Neural cell (in vitro differentiated cells): ENCODE data around the gene ARHGEF16. TPM values are rescaled to one million over a fixed set of nuclear protein-coding genes. Genes with fewer than 3 reads are reported as not detected.

Source experiments
- H2AFZ ChIP-seq: fragments of 200-600, 300-800 bp; sonication (generic), shearing (Covaris generic); 2 replicates; pipeline ENCODE4 v1.6.0; 2014; ENCODE audit warnings: low read depth, mild to moderate bottlenecking, antibody characterized with exemption, low read length, moderate library complexity
- H3F3A ChIP-seq: fragments of 200-600 bp; shearing (Covaris generic); 2 replicates; pipeline ENCODE4 v1.6.1; 2016; ENCODE audit warnings: mild to moderate bottlenecking, moderate library complexity, mixed read lengths, antibody characterized with exemption, low read length; ENCODE audit not compliant: insufficient read depth, poor library complexity, severe bottlenecking
- H3K27ac ChIP-seq: fragments of 200-600, 300-800 bp; sonication (generic), shearing (Covaris generic); 2 replicates; pipeline ENCODE4 v1.5.1; 2014; ENCODE audit warnings: mild to moderate bottlenecking, low read length, moderate library complexity
- H3K27me3 ChIP-seq: fragments of 300-800, 200-600 bp; sonication (generic), shearing (Covaris generic); 2 replicates; pipeline ENCODE4 v1.6.0; 2014; ENCODE audit warnings: mild to moderate bottlenecking, low read depth, low read length, moderate library complexity; ENCODE audit not compliant: insufficient read depth
- H3K36me3 ChIP-seq: fragments of 300-800, 200-600 bp; sonication (generic), shearing (Covaris generic); 2 replicates; pipeline ENCODE4 v1.5.1; 2014; ENCODE audit warnings: mild to moderate bottlenecking, antibody characterized with exemption, low read length, moderate library complexity; ENCODE audit not compliant: insufficient read depth
- H3K4me2 ChIP-seq: fragments of 300-800, 200-600 bp; sonication (generic), shearing (Covaris generic); 2 replicates; pipeline ENCODE4 v1.6.0; 2014; ENCODE audit warnings: mild to moderate bottlenecking, low read length
- H3K4me3 ChIP-seq: fragments of 300-800, 200-600 bp; sonication (generic), shearing (Covaris generic); 2 replicates; pipeline ENCODE4 v1.5.1; 2014; ENCODE audit warnings: mild to moderate bottlenecking, low read length, moderate library complexity
- H3K79me2 ChIP-seq: fragments of 200-600 bp; shearing (Covaris generic); replicated peaks from 2 replicates; pipeline ENCODE4 v1.6.0; 2014; ENCODE audit warnings: mild to moderate bottlenecking, low read length, moderate library complexity; ENCODE audit not compliant: insufficient read depth
- H3K9ac ChIP-seq: fragments of 300-800, 200-600 bp; sonication (generic), shearing (Covaris generic); 2 replicates; pipeline ENCODE4 v1.6.1; 2016; ENCODE audit warnings: mild to moderate bottlenecking, low read length, mixed read lengths
- H3K9me2 ChIP-seq: fragments of 200-600 bp; shearing (Covaris generic); 2 replicates; pipeline ENCODE4 v1.6.1; 2016; ENCODE audit warnings: mild to moderate bottlenecking, low read length, mixed read lengths; ENCODE audit not compliant: insufficient read depth
- H3K9me3 ChIP-seq: fragments of 200-600, 300-800 bp; sonication (generic), shearing (Covaris generic); 2 replicates; pipeline ENCODE4 v1.6.1; 2016; ENCODE audit warnings: mild to moderate bottlenecking, mixed run types, low read length, moderate library complexity, mixed read lengths
- H4K20me1 ChIP-seq: fragments of 200-600 bp; shearing (Covaris generic); 2 replicates; pipeline ENCODE4 v1.6.1; 2016; ENCODE audit warnings: mild to moderate bottlenecking, mixed run types; ENCODE audit not compliant: insufficient read depth
- CTCF ChIP-seq: fragments of 450-650 bp; IDR thresholded peaks from 2 replicates; pipeline ENCODE4 v1.5.1; 2014; ENCODE audit warnings: antibody characterized with exemption, mild to moderate bottlenecking, moderate library complexity; ENCODE audit not compliant: poor library complexity, severe bottlenecking
- EP300 ChIP-seq: fragments of 450-650 bp; conservative IDR thresholded peaks from 2 replicates; pipeline ENCODE4 v1.6.1; 2014; ENCODE audit warnings: antibody characterized with exemption, mild to moderate bottlenecking, moderate library complexity; ENCODE audit not compliant: poor library complexity, severe bottlenecking
- EZH2 ChIP-seq: fragments of 200-600, 300-800 bp; shearing (Covaris generic), sonication (generic); IDR thresholded peaks from 2 replicates; pipeline ENCODE4 v1.6.1; 2014; ENCODE audit warnings: antibody characterized with exemption, low read length, borderline replicate concordance, mild to moderate bottlenecking; ENCODE audit not compliant: insufficient read depth, poor library complexity, severe bottlenecking
- MXI1 ChIP-seq: fragments of 450-650 bp; conservative IDR thresholded peaks from 2 replicates; pipeline ENCODE4 v1.6.1; 2014; ENCODE audit warnings: antibody characterized with exemption, mild to moderate bottlenecking; ENCODE audit not compliant: poor library complexity, severe bottlenecking
- POLR2AphosphoS5 ChIP-seq: IDR thresholded peaks from 2 replicates; pipeline ENCODE4 v1.6.1; 2012
- RAD21 ChIP-seq: fragments of 450-650 bp; conservative IDR thresholded peaks from 2 replicates; pipeline ENCODE4 v1.6.1; 2014; ENCODE audit warnings: antibody characterized with exemption, mild to moderate bottlenecking, moderate library complexity
- REST ChIP-seq: IDR thresholded peaks from 2 replicates; pipeline ENCODE4 v1.6.1; 2012; ENCODE audit warnings: borderline replicate concordance
- SMC3 ChIP-seq: fragments of 450-650 bp; conservative IDR thresholded peaks from 2 replicates; pipeline ENCODE4 v1.6.1; 2014; ENCODE audit warnings: antibody characterized with exemption, mild to moderate bottlenecking, moderate library complexity; ENCODE audit not compliant: poor library complexity
- TAF1 ChIP-seq: IDR thresholded peaks from 2 replicates; pipeline ENCODE4 v1.6.1; 2012; ENCODE audit warnings: low read depth
- polyA plus RNA-seq: library from polyadenylated mRNA; depleted of rRNA; stranded (reverse); fragments of >200 nt; gene quantifications from 2 replicates; pipeline ENCODE4 v1.2.3, GENCODE V29; 2014

ARHGEF16 gene
- polyA plus RNA-seq, 1 donor from 2014 or later: 0.64 TPM

DNA sequence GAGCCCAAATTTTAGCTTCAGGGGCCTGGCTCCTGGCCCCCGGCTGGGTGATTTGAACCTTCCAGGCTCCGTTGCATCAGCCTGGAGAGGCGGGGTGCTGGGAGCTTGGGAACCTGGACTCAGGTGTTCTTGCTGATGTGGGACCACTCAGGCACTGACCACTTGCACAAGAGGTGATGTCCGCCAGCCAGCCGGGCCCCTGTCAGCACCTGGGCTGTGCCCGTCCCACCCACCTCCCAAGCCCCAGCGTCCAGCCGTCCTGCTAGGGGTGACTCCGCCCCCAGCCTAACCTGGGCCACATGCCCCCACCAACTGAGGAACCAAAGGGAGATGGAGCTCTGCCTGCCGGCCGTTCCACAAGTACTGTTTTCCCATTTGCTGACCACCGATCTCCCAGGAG is 47.4 kb upstream of the ARHGEF16 start:
- Histone ChIP-seq H3K4me2 (no peak overlapping the region), H3F3A (no peaks in the 10 kb centered on the region), H3K27ac (no peak overlapping the region), H3K9me3 (no peaks in the 10 kb centered on the region), H3K27me3 (no peaks in the 10 kb centered on the region), H2AFZ (no peak overlapping the region), H3K4me3 (no peak overlapping the region), H3K36me3 (no peaks in the 10 kb centered on the region), H3K9ac (no peak overlapping the region), H3K9me2 (no peaks in the 10 kb centered on the region), H4K20me1 (no peaks in the 10 kb centered on the region), H3K79me2 (no peaks in the 10 kb centered on the region)
- no peak for TF ChIP-seq EP300
- no peak for TF ChIP-seq EZH2
- TF ChIP-seq SMC3: no peak
- TF ChIP-seq POLR2AphosphoS5: no peak
- no peak for TF ChIP-seq REST
- no peak for TF ChIP-seq MXI1
- no peak for TF ChIP-seq TAF1
- no peak for TF ChIP-seq CTCF
- TF ChIP-seq RAD21: no peak

DNA sequence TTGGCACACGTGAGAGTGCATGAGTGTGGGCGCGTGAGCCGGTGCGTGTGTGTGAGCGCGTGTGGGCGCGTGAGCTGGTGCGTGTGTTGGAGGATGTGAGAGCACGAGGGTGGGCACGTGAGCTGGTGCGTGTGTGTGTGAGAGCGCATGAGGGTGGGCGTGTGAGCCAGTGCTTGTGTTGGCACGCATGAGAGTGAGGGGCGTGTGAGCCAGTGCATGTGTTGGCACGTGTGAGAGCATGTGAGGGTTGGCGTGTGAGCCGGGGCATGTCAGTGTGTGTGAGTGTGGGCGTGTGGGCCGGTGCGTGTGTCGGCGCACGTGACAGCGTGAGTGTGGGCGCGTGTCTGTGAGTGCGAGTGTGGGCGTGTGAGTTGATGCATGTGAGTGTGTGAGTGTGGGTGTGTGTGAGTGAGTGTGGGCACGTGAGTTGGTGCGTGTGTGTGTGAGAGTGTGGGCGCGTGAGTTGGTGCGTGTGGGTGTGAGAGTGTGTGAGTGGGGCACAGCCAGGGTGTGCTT is 45.7 kb upstream of the ARHGEF16 start:
- Histone ChIP-seq H3F3A (no peaks in the 10 kb centered on the region), H3K27ac (no peak overlapping the region)

More for the DNA sequence above, 45.7 kb upstream of the ARHGEF16 start:
- no peak overlapping the region for H2AFZ ChIP-seq
- no peaks in the 10 kb centered on the region for H3K9me2 ChIP-seq
- no peaks in the 10 kb centered on the region for H3K9me3 ChIP-seq
- no peak for TF ChIP-seq CTCF
- TF ChIP-seq POLR2AphosphoS5: no peak
- TF ChIP-seq EZH2: no peak
- no peak for TF ChIP-seq RAD21
- no peak for TF ChIP-seq EP300
- TF ChIP-seq MXI1: no peak
- no peak for TF ChIP-seq TAF1
- TF ChIP-seq REST: no peak
- no peak for TF ChIP-seq SMC3
- no peaks in the 10 kb centered on the region for H3K27me3 ChIP-seq
- no peaks in the 10 kb centered on the region for H3K79me2 ChIP-seq
- no peak overlapping the region for H3K9ac ChIP-seq
- H3K4me2 ChIP-seq: no peak overlapping the region
- H4K20me1 ChIP-seq: no peaks in the 10 kb centered on the region
- H3K4me3 ChIP-seq: no peak overlapping the region
- H3K36me3 ChIP-seq: no peaks in the 10 kb centered on the region
